ENCODE data around the gene POP7.
"Not testable (repeated sequence)": the region's sequence is repeated elsewhere in the genome, so short reads cannot be mapped to it uniquely, and the experiment has no call there.

The POP7 gene

GRCh38 chr7:100705753-100706671 lies at the start of gene POP7:
TSS of gene POP7 (plus strand) at chr7:100706121. CDS start at chr7:100706831, 710 bp downstream.
- DNase-seq (ENCODE audit: low read depth in 2 of 2), result peak; percentile 99
- H3K4me3 ChIP-seq (replicated peaks in 1 of 2; ENCODE audit: low read depth in 2 of 2, low read length in 2 of 2), result peak within 1 kb of the TSS; percentile 91 to 96
- TF ChIP-seq CTCF (IDR thresholded peaks at IDR 0.05; ENCODE audit: low read depth, low read length), result no peak

- DNase-seq (ENCODE audit: low read depth in 2 of 2); H3K4me3 ChIP-seq (replicated peaks in 1 of 2; ENCODE audit: low read depth in 2 of 2, low read length in 2 of 2): not testable (repeated sequence)
These were observed 43.6 kb upstream of the POP7 start for GRCh38 chr7:100662194-100662776.

- DNase-seq (ENCODE audit: low read depth in 2 of 2), result no peak
- TF ChIP-seq CTCF (IDR thresholded peaks at IDR 0.05; ENCODE audit: low read depth, low read length), result no peak
These were observed 40.7 kb upstream of the POP7 start for GRCh38 chr7:100665168-100665726.

GRCh38 chr7:100667331-100668068 lies 38.4 kb upstream of the POP7 start:
- no peak overlapping the region for H3K4me3 ChIP-seq (replicated peaks in 1 of 2; ENCODE audit: low read depth in 2 of 2, low read length in 2 of 2)
- no peak for DNase-seq (ENCODE audit: low read depth in 2 of 2)
- no peak for TF ChIP-seq CTCF (IDR thresholded peaks at IDR 0.05; ENCODE audit: low read depth, low read length)

More at GRCh38 chr7:100665168-100665726, 40.7 kb upstream of the POP7 start:
- H3K4me3 ChIP-seq (replicated peaks in 1 of 2; ENCODE audit: low read depth in 2 of 2, low read length in 2 of 2), result no peak overlapping the region

- no peak for DNase-seq (ENCODE audit: low read depth in 2 of 2)
- no peak for TF ChIP-seq CTCF (IDR thresholded peaks at IDR 0.05; ENCODE audit: low read depth, low read length)
- H3K4me3 ChIP-seq (replicated peaks in 1 of 2; ENCODE audit: low read depth in 2 of 2, low read length in 2 of 2), result no peak overlapping the region
These were observed 37.9 kb upstream of the POP7 start for GRCh38 chr7:100668069-100668449.

GRCh38 chr7:100669106-100669505 lies 36.8 kb upstream of the POP7 start:
- not testable (repeated sequence) for DNase-seq (ENCODE audit: low read depth in 2 of 2); H3K4me3 ChIP-seq (replicated peaks in 1 of 2; ENCODE audit: low read depth in 2 of 2, low read length in 2 of 2)

GRCh38 chr7:100670074-100670473 lies 35.8 kb upstream of the POP7 start:
- no peak overlapping the region for H3K4me3 ChIP-seq (replicated peaks in 1 of 2; ENCODE audit: low read depth in 2 of 2, low read length in 2 of 2)
- DNase-seq (ENCODE audit: low read depth in 2 of 2), result no peak
- TF ChIP-seq CTCF (IDR thresholded peaks at IDR 0.05; ENCODE audit: low read depth, low read length), result no peak

All from cardiac fibroblast (primary cell).